Nephron (organoid): ENCODE results near the gene TPRA1.

ENCODE experiments used
- H3K27ac Mint-ChIP-seq, 3 experiments: 2 replicates each; pipeline ENCODE4 v1.8.0; 2020; ENCODE audit warnings: mixed read lengths in 3 of 3, mild to moderate bottlenecking in 2 of 3, moderate library complexity in 1 of 3
- H3K27me3 Mint-ChIP-seq: 2 replicates; pipeline ENCODE4 v1.8.0; 2021; ENCODE audit warnings: low read depth, mild to moderate bottlenecking, moderate library complexity, mixed read lengths
- H3K36me3 Mint-ChIP-seq: 2 replicates; pipeline ENCODE4 v1.8.0; 2020; ENCODE audit warnings: low read depth, mixed read lengths
- H3K4me1 Mint-ChIP-seq: 2 replicates; pipeline ENCODE4 v1.8.0; 2020; ENCODE audit warnings: mixed read lengths
- H3K4me3 Mint-ChIP-seq, 3 experiments: 2 replicates each; pipeline ENCODE4 v1.8.0; 2020; ENCODE audit warnings: mild to moderate bottlenecking in 3 of 3, mixed read lengths in 3 of 3, moderate library complexity in 2 of 3
- H3K9me3 Mint-ChIP-seq: 2 replicates; pipeline ENCODE4 v1.8.0; 2020; ENCODE audit warnings: mixed read lengths
- TF ChIP-seq, protein P1 (sequence below), 3 experiments: fragments of 200-600 bp; sonication (generic); IDR thresholded peaks; one replicate each; pipeline ENCODE4 v1.5.0; 2021; ENCODE audit warnings: antibody characterized with exemption in 3 of 3; ENCODE audit not compliant: unreplicated experiment in 3 of 3

The TPRA1 gene

GRCh38 chr3:127590593-127591465, at the start of gene TPRA1:
TPRA1 (minus strand) TSS chr3:127590733; CDS start chr3:127580146, 10,587 bp downstream.
- Mint-ChIP-seq H3K4me3 (peak within 1 kb of the TSS; percentile 91 to 93 (median 93)), H3K9me3 (no peaks in the 10 kb centered on the region), H3K36me3 (no peaks in the 10 kb centered on the region), H3K27ac (peak within 1 kb of the TSS; percentile 96 to 97 (median 97)), H3K27me3 (no peaks in the 10 kb centered on the region), H3K4me1 (peaks cover 30% of the 10 kb centered on the region)
- TF ChIP-seq, protein P1, sequence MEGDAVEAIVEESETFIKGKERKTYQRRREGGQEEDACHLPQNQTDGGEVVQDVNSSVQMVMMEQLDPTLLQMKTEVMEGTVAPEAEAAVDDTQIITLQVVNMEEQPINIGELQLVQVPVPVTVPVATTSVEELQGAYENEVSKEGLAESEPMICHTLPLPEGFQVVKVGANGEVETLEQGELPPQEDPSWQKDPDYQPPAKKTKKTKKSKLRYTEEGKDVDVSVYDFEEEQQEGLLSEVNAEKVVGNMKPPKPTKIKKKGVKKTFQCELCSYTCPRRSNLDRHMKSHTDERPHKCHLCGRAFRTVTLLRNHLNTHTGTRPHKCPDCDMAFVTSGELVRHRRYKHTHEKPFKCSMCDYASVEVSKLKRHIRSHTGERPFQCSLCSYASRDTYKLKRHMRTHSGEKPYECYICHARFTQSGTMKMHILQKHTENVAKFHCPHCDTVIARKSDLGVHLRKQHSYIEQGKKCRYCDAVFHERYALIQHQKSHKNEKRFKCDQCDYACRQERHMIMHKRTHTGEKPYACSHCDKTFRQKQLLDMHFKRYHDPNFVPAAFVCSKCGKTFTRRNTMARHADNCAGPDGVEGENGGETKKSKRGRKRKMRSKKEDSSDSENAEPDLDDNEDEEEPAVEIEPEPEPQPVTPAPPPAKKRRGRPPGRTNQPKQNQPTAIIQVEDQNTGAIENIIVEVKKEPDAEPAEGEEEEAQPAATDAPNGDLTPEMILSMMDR (IDR thresholded peaks at IDR 0.05; ENCODE audit: unreplicated experiment in 3 of 3): no peak

GRCh38 chr3:127640042-127640355, 49.5 kb upstream of the TPRA1 start:
- Mint-ChIP-seq H3K27ac (peak overlapping the region in 1 of 3 experiments; percentile 42), H3K36me3 (peaks cover 16% of the 10 kb centered on the region), H3K9me3 (no peaks in the 10 kb centered on the region), H3K4me3 (no peak overlapping the region), H3K27me3 (peaks cover 3% of the 10 kb centered on the region), H3K4me1 (peaks cover 5% of the 10 kb centered on the region)
- TF ChIP-seq, protein P1 (IDR thresholded peaks at IDR 0.05; ENCODE audit: unreplicated experiment in 3 of 3): no peak

GRCh38 chr3:127639173-127640041, 48.9 kb upstream of the TPRA1 start:
- Mint-ChIP-seq H3K27me3 (peaks cover 3% of the 10 kb centered on the region), H3K27ac (peak overlapping the region in 1 of 3 experiments; percentile 42), H3K4me3 (no peak overlapping the region), H3K4me1 (peaks cover 5% of the 10 kb centered on the region), H3K36me3 (peaks cover 10% of the 10 kb centered on the region), H3K9me3 (no peaks in the 10 kb centered on the region)
- TF ChIP-seq, protein P1 (IDR thresholded peaks at IDR 0.05; ENCODE audit: unreplicated experiment in 3 of 3): no peak

GRCh38 chr3:127637971-127638370, 47.4 kb upstream of the TPRA1 start:
- TF ChIP-seq, protein P1 (IDR thresholded peaks at IDR 0.05; ENCODE audit: unreplicated experiment in 3 of 3): no peak
- Mint-ChIP-seq H3K4me3 (no peak overlapping the region), H3K36me3 (peaks cover 4% of the 10 kb centered on the region), H3K9me3 (no peaks in the 10 kb centered on the region), H3K4me1 (peaks cover 5% of the 10 kb centered on the region), H3K27me3 (peaks cover 3% of the 10 kb centered on the region), H3K27ac (peak overlapping the region in 1 of 3 experiments; percentile 34)

DNA sequence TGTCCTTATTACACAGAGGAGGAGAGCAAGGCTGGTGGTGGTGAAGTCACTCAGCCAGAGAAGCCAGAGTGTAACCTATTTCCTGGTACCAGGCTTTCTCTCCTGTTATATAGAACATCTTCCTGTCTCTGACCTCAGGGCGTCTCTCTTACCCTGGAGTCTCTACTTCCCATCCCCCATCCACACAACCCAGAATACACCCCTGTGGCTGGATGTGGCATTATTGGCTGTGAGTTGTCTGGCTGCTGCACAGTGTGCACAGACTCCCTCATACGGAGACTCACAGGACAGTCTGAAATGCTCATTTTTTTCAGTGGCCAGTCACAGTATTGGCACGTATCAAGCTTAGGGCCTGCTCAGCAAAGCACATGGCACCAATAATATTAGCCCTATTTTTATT, 47.0 kb upstream of the TPRA1 start:
- Mint-ChIP-seq H3K4me1 (peaks cover 7% of the 10 kb centered on the region), H3K27me3 (peaks cover 3% of the 10 kb centered on the region), H3K4me3 (no peak overlapping the region), H3K27ac (peak overlapping the region in 1 of 3 experiments; percentile 34), H3K36me3 (peaks cover 4% of the 10 kb centered on the region), H3K9me3 (no peaks in the 10 kb centered on the region)
- TF ChIP-seq, protein P1 (IDR thresholded peaks at IDR 0.05; ENCODE audit: unreplicated experiment in 3 of 3): no peak
